HG03432 (cell line): Measurements from ENCODE around the gene MOBP.
A peak's percentile ranks its signal among the peaks of the same experiment; 100 is the strongest.

Experiments used
- ATAC-seq: cut with Tn5 transposase; IDR thresholded peaks from one replicate; pipeline ENCODE4 v1.9.1; 2021; ENCODE audit warnings: mild to moderate bottlenecking, moderate library complexity; ENCODE audit not compliant: unreplicated experiment

The MOBP gene

GRCh38 chr3:39532777-39533176 lies 65.3 kb downstream of the MOBP start:
- ATAC-seq, result no peak

GRCh38 chr3:39533226-39533625 lies 65.7 kb downstream of the MOBP start:
- no peak for ATAC-seq

- ATAC-seq, result peak; percentile 66
These were observed 72.9 kb downstream of the MOBP start for GRCh38 chr3:39540162-39540921.

- ATAC-seq, result no peak
These were observed 74.0 kb downstream of the MOBP start for GRCh38 chr3:39541442-39541841.

- ATAC-seq, result no peak
These were observed 74.4 kb downstream of the MOBP start for GRCh38 chr3:39541917-39542329.

- no peak for ATAC-seq
These were observed 75.1 kb downstream of the MOBP start for GRCh38 chr3:39542588-39542988.

- ATAC-seq, result no peak
These were observed 80.8 kb downstream of the MOBP start for GRCh38 chr3:39548282-39548681.

GRCh38 chr3:39550354-39551051 lies 83.0 kb downstream of the MOBP start:
- no peak for ATAC-seq
